OCI-LY1 (cell line): Measurements from ENCODE around the gene NCSTN.

Experiments
- EZH2 ChIP-seq: fragments of 200-600 bp; sonication (generic), shearing (Covaris generic); IDR thresholded peaks from 2 replicates; pipeline ENCODE4 v1.8.0; 2017; ENCODE audit warnings: borderline replicate concordance, mixed run types, mild to moderate bottlenecking, antibody characterized with exemption, low read length, moderate library complexity, mixed read lengths
- TF ChIP-seq, protein P1 (sequence below): fragments of 200-600 bp; sonication (generic), shearing (Covaris generic); IDR thresholded peaks from 2 replicates; pipeline ENCODE4 v1.5.1; 2017; ENCODE audit warnings: mild to moderate bottlenecking, antibody characterized with exemption, low read length, moderate library complexity, mixed read lengths

DNA sequence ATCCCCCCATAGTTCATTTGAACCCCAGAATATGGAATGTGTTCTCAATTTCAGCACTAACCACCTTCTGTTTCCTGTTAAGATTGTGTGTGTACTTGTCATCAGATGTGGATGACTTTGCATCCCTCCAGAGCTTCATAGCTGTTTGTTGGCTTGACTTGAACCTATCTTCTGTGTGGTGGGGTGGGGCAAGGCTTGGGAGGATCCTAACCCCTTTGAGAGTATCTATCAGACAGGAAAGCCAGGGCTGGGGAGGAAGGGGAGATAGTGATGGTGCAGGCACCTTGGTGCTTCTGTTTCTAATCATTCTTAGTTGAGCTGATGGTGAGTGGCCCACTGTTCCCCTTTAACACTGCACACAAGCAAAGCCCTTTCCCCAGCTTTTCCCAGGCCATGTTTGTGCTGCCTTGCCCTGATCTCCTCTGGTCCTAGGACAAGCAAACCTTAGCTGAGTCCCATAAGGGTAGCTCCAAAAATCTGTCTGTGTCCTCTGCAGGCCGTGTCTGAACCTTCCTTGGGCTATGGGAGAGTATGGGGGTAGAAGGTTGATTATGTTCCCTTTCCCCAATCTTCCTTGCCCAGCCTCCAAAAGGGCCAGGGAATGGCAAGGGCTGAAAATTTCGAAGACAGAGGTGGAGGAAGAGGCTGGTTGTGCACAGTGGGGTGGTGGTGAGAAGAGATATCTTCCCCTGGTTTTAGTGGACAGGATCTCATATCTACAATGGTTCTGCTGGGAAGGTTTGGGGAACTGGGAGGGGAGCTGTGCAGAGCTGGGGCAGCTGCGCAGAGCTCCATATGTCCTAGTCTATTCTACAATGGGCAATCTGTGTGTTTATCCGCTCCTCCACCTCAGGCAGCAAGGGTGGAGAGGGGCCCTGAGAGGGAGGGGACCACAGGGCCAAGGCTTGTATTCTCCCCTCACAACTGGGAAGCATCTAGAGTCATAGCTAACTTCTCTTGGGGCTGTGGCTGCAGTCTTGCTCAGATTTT is 25.0 kb downstream of the NCSTN start:
- TF ChIP-seq, protein P1, sequence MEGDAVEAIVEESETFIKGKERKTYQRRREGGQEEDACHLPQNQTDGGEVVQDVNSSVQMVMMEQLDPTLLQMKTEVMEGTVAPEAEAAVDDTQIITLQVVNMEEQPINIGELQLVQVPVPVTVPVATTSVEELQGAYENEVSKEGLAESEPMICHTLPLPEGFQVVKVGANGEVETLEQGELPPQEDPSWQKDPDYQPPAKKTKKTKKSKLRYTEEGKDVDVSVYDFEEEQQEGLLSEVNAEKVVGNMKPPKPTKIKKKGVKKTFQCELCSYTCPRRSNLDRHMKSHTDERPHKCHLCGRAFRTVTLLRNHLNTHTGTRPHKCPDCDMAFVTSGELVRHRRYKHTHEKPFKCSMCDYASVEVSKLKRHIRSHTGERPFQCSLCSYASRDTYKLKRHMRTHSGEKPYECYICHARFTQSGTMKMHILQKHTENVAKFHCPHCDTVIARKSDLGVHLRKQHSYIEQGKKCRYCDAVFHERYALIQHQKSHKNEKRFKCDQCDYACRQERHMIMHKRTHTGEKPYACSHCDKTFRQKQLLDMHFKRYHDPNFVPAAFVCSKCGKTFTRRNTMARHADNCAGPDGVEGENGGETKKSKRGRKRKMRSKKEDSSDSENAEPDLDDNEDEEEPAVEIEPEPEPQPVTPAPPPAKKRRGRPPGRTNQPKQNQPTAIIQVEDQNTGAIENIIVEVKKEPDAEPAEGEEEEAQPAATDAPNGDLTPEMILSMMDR = no peak
- TF ChIP-seq EZH2 = no peak
